KG1 (cell line): ENCODE data around the gene FCMR.
"Not testable (repeated sequence)": the region's sequence is repeated elsewhere in the genome, so short reads cannot be mapped to it uniquely, and the experiment has no call there.

Experiments
- DNase-seq: peaks from one replicate; lab custom pipeline; 2025; lab: John Stamatoyannopoulos, UW

The FCMR gene

GRCh38 chr1:206949641-206950040 lies 27.9 kb upstream of the FCMR start:
- DNase-seq = no peak

GRCh38 chr1:206949208-206949607 lies 27.5 kb upstream of the FCMR start:
- no peak for DNase-seq

DNA sequence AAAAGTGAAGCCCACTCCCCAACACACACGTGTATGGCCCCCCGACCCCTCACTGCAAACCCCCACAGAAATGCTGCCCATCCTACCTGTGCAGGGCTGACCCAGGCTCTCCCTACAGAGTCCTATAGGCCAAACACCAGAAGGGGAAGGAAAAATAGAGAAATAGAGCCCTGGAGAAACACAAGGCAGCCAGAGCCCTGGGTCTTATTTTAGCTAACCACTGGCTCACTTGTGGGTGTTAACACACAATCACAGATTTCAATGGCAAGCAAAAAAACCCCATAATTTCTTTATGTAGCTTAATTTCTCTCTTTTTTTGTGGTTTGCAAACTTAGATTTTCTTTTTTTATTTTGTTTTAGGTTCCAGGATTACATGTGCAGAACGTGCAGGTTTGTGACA lies 25.5 kb upstream of the FCMR start:
- DNase-seq = no peak

GRCh38 chr1:206946261-206946660 lies 24.5 kb upstream of the FCMR start, which contains the start of gene PIGR:
PIGR (minus strand) TSS chr1:206946466; CDS start chr1:206940531, 5,935 bp downstream.
- no peak for DNase-seq

GRCh38 chr1:206945779-206946178 lies 24.0 kb upstream of the FCMR start:
- DNase-seq = no peak

DNA sequence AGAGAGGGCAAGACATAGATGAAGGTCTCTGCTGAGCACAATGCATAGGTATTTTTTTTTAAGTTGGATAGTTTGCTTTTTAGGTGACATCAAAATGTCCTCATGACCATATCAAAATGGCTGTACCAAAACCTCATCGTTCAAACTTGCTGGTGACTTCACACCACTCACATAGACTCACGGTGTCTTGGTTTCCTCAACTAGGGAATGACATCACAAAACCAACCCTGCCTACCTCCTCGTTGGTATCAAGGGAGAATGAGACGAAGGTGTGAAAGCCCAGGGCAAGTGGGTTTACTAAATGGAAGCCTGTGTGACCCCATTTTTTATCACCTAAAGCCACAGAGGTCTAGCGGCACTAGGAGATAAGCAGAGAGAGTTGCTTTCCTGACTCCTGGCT lies 23.0 kb upstream of the FCMR start:
- no peak for DNase-seq

- DNase-seq = no peak
These were observed 20.2 kb upstream of the FCMR start for GRCh38 chr1:206941766-206942418.

GRCh38 chr1:206940588-206940936 lies 18.8 kb upstream of the FCMR start:
- no peak for DNase-seq

GRCh38 chr1:206939841-206940587 lies 18.3 kb upstream of the FCMR start:
- DNase-seq = no peak

- DNase-seq = no peak
These were observed 17.4 kb upstream of the FCMR start for GRCh38 chr1:206939131-206939530.

GRCh38 chr1:206937425-206937824 lies 15.7 kb upstream of the FCMR start:
- DNase-seq = no peak

GRCh38 chr1:206935491-206936067 lies 13.8 kb upstream of the FCMR start:
- peak; percentile 19 for DNase-seq

DNA sequence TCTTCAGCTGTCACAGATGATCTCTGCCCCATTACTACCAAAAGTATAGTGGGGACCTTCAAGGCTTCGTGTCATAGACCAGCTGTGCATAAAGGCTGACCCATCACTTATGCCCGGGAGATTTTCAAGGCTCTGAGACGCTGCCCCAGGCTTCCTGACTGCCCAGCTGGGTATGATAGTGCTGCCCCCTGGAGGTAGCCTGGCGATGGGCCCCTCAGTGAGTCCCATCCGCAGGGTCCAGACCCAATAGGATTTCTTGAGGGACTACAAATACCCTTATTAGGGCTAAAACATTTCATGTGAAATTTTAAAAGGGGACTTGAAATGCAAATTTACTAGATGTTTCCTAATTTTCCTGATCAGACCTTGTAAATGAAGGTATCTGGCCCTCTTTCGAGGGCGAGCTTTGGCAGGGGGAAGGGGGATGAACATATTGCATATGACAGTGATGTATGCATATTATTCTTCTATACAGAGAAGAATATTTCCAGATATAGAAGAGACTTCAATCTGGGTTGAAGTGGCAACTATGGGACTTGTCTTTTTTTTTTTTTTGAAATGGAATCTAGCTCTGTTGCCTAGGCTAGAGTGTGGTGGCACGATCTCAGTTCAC lies 11.7 kb upstream of the FCMR start:
- no peak for DNase-seq

GRCh38 chr1:206932177-206932576 lies 10.4 kb upstream of the FCMR start:
- no peak for DNase-seq

- no peak for DNase-seq
These were observed 10.0 kb upstream of the FCMR start for GRCh38 chr1:206931709-206932108.

- no peak for DNase-seq
These were observed 8.6 kb upstream of the FCMR start for GRCh38 chr1:206930210-206930798.

GRCh38 chr1:206929524-206929923 lies 7.8 kb upstream of the FCMR start:
- DNase-seq = no peak

- DNase-seq = no peak
These were observed 4.5 kb upstream of the FCMR start for GRCh38 chr1:206926286-206926685.

DNA sequence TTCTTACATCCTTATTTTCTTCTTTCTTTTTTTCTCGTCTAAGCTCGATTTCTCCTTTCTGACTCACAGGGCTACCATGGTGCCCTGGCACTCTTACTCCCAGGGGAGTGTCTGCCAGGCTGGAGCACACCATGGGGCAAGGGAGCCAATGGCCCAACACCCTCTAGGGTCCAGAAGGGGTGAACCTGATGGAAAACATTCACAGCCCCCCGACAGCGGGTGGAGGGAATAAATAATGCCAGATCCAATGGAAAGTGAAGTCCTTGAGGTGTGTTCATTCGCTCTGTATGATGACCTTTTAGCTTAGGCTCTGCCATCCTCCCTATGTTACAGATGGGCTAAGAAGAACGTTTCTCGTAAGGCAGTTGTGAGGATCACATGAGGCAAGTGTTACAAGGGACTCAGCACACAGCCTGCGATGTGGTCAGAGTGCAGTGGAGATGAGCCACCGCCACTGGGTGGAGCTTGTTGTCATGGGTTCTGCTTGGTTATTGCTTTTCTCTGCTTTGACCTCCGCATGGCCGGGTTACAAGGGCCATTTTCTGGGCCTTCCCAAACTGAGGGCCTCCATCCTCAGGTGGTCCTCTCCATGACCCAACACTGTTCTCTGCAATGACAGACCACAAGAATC lies 3.5 kb upstream of the FCMR start:
- no peak for DNase-seq

DNA sequence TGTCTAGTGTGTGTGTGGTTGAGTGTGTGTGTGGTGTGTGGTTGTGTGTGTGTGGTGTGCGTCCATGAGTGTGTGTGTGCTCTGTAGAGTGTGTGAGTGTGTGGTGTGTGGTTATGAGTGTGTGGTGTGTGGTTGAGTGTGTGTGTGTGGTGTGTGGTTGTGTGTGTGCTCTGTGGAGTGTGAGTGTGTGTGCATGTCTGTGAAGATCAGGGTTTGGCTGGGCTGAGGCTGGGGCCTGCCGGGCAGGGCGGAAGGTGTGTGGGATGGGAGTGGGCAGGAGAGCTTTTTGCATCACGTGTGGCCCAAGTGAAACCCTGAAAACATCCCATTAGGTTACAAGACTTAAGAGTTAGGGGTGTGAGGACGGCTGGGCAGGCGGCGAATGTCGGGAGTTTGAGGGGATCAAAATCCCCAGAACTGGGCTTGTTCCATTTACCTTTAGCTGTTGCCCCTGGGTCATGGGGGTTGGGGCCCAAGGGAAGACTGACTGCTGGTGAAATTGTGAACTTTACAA lies 2.9 kb upstream of the FCMR start:
- DNase-seq = no peak

DNA sequence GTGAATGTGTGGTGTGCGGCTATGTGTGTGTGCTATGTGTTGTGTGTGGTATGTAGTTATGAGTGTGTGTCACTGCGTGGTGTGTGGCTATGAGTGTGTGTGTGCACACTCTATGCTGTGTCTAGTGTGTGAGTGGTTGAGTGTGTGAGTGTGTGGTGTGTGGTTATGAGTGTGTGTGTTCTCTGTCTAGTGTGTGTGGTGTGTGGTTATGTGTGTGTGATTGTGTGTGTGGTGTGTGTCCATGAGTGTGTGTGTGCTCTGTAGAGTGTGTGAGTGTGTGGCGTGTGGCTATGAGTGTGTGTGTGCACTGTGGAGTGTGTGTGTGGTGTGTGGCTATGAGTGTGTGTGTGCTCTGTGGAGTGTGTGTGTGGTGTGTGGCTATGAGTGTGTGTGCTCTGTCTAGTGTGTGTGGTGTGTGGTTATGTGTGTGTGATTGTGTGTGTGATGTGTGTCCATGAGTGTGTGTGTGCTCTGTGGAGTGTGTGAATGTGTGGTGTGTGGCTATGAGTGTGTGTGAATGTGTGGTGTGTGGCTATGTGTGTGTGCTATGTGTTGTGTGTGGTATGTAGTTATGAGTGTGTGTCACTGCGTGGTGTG lies 2.3 kb upstream of the FCMR start:
- DNase-seq = not testable (repeated sequence)
